CD4-positive, alpha-beta T cell treated with Interferon alpha-2 for 1 hour (primary cell): ENCODE results near the gene EGLN1.

Experiments used
- DNase-seq, 2 donors: peaks; one replicate each; pipeline ENCODE4 v3.0.0-alpha.2; 2020 to 2022

The EGLN1 gene

DNA sequence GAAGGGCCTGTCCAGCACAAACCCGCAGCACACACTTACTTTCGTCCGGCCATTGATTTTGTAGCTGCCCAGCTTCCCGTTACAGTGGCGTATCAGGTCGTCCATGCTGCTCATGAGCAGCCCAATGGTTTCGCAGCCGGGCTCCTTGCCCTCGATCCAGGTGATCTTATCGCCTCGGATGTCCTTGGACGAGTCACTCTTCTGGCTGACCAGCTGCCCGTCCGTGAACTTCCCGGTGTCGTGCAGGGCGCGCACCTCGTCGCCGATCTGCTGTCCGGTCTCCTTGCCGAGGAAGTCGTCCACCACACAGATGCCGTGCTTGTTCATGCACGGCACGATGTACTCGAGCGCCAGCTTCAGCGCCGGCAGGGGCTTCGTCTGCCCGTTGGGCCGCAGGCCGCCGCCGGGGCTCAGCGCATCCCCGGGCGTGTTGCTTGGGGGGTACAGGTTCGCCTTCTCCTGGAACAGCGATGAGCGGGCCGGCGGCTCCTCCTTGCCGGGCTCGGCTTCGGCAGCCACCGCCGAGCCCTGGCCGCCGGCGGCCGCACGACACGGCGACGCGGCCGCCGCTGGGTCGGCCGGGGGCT is 1.0 kb downstream of the EGLN1 start:
- peak; percentile 20 to 44 for DNase-seq

- no peak for DNase-seq
Measured at GRCh38 chr1:231420299-231420958, 1.7 kb downstream of the EGLN1 start.

DNA sequence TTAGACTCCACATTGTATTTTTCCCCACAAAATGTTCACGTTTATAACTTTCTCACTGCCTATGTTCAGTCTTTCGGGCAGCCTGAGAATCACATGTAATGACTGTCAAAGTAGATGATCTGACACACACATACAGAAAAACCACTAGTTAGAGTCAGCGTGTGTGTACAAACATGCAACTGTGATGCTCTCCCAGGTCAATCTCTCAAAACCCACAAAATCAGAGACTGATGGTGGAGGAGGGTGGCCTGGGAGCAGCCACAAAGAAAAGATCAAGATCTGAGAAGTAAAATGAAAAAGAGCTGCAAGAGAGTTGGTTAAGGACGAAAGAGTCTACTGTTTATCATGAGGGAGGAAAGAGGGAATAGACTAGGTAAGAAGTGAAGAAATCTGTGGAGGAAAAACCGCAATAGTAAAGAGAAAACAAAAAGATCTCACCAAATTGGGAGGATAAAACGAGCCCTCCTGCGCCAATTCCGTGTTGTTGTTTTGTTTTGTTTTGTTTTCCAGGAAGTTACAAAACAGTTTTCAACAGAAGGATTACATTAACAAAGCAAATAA is 2.3 kb downstream of the EGLN1 start:
- peak in 1 of 2 donors; percentile 6 for DNase-seq

GRCh38 chr1:231419147-231419546 is 2.9 kb downstream of the EGLN1 start:
- DNase-seq: no peak

DNA sequence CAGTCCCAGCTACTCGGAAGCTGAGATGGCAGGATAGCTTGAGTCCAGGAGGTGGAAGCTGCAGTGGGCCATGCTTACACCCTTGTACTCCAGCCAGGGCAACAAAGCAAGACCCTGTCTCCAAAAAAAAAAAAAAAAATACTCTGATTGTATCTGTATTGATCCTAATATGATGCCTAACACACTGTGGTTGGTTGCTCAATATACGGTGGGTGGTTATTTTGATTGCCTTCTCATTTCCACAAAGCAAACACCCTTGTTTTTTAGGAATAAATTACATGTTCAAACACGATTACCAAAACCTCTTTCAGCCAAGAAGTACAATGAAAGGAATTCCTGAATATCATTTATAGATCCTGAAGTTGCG is 3.4 kb downstream of the EGLN1 start:
- no peak for DNase-seq

DNA sequence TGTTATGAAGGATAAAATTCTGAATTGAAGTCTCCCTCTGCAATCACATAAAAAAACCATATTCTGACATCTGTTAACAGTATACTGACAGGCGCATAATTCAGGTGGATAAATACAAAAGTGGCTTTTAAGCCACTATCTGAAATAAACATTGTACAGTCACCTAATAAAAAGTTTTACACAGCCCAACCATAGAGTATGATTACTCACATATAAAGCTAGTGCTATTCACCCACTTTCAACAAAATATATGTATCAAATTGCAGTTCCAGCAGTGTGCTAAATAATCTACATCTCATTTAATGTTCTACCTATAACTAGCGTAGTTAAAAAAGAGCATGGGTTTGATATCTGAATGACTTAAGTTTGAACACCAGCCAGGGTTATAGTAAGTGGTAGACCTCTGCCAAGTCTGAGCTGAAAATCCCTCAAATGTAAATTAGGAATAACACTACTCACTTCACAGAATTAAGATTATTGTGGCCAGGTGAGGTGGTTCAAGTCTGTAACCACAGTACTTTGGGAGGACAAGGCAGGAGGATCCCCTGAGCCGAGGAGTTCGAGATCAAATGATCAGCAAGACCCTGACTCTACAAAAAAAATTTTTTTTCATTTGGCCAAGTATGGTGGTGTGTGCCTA is 3.9 kb downstream of the EGLN1 start:
- no peak for DNase-seq

DNA sequence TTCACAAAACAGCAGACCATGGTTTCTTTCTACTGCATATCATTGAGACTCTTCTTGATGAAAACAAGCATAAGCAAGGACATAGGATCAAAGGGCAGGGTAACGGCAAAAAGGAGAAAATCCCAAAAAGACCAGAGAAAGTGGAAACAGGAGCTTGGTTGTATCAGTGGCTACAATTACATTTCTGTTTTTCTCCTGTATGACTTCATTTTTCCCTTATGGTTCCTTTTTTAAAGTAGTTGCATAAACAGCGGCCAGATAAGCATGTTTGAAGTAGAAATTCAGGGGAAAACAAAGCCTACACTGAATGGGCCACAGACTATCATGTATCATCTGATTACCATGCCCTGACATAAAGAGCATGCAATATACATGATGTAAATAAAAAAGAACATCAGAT is 4.6 kb downstream of the EGLN1 start:
- no peak for DNase-seq

DNA sequence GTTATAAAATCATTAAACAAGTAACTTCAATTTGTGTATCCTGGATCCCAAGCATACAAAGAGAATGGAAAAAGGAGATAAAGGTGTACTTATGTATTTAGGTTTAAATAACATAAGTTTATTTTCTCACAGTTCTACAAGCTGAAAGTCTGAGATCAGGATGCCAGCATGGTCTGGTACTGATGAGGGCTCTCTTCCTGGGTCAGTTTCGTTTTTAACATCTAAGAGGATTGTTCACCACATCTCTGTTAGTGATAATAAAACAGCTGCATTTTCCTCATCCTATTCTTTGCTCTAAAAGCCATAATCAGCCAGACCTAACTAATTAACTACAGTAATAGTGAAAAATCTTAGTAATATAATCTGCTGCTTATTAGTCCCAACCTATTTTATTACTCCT is 5.2 kb downstream of the EGLN1 start:
- DNase-seq: peak in 1 of 2 donors; percentile 5

DNA sequence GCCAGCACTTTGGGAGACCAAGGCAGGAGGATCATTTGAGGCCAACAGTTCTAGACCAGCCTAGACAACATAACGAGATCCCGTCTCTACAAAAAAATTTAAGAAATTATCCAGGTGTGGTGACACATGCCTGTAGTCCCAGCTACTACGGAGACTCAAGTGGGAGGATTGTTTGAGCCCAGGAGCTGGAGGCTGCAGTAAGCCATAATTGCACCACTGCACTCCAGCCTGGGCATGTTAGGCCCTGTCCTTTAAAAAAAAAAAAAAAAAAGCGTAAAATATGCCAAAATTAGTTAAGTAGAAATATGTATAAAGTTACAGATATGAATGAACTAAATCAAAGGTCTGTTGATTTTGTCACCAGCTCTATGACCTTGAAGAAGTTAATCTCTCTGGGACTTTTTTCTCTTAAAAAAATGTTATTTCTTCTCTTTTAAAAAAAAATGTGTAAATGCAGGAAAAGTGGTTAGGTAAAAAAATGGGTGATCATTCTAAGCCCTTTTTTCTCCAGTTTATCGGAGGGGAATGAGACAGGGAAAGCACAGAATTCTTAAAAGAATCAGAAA is 7.0 kb downstream of the EGLN1 start:
- no peak for DNase-seq

- no peak for DNase-seq
Measured at GRCh38 chr1:231414260-231415016, 7.6 kb downstream of the EGLN1 start.

DNA sequence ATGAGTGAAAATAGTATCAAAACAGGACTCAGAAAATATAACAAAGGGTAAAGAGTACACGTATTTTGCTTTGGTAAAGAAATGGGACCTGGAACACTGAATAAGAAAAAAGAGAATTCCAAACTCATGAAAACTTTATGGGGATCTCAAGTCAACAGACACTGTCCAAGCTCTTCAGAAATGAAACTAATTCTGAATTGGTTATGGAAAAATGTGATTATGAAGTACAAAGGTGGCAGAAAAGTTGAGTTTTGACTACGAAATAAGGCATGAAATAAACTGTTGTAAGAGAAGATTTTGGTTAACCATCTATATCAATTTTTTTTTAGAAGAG is 8.4 kb downstream of the EGLN1 start:
- DNase-seq: no peak

DNA sequence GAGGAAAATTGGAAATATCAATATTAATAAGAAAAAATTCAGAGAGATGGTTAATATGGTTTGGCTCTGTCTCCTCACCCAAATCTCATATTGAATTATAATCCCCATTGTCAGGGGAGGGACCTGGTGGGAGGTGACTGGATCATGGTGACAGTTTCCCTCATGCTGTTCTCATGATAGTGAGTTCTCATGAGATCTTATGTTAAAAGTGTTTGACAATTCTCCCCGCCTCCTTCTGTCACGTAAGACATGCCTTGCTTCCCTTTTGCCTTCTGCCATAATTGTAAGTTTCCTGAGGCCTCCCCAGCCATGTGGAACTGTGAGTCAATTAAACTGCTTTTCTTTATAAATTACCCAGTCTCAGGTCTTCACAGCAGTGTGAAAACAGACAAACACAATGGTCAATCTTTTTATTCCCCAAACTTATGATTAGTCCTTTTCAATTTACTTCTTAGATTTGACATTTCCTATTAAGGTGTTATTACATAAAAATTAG is 11.0 kb downstream of the EGLN1 start:
- no peak for DNase-seq

DNA sequence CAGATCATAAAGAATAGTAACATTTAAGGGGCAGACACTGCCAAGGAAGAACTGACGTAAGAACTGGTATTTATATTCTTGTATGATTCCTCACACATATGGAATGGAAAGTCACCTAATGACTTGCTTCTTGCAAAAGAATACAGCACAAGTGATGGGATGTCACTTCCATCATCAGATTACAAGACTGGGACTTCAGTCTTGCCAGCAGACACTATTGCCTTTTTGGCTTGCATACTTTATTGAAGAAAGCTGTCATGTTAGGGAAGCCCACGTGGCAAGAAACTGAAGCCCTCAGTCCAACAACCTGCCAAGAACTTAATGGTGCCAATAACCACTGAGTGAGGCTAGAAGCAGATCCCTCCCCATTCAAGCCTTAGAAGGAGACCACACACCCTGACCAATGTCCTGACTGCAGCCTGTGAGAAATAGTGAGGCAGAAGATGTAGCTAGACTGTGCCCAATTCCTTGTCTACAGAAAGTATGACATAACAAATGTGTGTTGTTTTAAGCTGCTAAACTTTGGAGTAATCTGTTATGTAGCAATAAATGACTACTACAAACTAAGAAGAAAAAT is 12.0 kb downstream of the EGLN1 start:
- DNase-seq: no peak

DNA sequence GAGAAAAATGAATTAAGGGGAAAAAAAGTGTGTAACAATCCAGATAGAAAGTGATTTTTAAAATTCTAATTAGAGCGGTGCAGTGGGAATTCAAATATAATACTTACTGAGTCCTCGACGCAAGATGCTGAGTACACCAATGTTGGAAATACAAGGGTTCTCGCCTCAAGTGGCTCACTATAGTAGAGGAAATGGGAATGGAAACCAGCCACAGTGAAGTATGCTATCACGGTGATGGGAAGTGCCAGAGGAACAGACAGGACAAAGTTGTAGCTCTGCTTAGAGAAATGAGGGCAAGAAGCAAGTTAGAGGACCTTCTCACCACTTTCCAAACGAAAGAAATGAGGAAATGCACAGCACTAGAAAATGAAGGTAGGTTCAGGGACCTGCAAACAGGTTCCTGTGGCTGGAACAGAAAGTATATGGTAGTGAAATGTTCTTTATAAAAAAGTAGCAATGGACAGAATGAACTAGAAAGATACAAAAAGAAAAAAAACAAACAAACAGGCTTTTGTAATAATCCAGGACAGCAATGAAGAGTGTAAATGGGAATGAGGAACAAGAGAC is 13.5 kb downstream of the EGLN1 start:
- DNase-seq: no peak

DNA sequence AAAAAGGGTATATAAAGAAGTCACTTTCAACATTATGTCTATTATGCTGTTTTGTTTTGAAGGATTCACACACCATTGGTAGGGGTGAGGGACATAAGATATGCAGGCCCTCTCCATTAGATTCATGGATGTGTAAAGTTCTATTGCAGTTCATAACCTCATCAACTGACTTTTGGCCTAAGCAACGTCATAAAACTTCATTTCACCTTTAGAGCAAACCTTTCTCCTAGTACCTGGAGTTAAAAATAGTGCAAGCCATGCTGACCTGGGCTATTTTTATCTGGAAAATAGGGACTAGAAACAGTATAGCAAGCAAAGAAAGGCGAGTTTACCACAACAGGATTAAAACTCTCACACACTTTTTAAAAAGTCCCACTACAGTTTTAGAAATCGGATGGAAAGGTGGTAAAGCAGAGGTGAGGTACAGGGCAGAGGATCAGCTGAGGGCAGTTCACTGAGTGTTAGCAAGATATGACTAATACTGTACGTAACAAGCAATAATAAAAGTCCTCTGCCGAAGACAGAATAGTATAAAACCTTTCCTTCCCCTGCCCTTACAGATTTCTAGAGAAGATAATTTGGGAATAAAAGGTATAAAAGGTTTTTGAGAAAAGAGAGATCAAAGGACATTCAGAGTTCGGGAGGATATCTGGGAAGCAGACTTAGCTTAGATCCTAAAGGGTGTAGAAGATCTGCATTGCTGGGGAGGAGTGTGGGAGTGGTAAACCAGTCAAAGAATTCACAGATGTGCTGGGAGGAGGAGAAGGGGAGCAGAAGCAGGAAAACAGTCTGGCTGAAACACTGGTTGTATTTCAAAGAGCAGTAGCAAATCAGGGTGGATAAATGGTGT is 14.3 kb downstream of the EGLN1 start:
- DNase-seq: no peak

- no peak for DNase-seq
Measured at GRCh38 chr1:231407049-231407448, 15.0 kb downstream of the EGLN1 start.

DNA sequence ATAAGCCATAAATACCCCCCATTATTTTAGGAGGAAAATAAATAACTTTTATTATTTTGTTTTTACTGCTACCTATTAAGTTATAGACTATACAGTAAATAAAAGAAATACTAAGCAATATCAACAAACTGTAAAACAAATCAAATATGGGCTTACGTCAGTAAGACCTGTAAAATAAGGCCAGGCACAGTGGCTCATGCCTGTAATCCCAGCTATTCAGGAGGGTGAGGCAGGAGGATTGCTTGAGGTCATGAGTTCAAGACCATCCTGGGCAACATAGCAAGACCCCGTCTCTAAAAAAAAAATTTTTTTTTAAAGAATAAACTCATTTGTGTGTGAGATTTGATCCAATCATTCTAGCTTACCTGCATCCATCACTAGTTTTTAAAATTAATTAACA is 17.8 kb downstream of the EGLN1 start:
- no peak for DNase-seq

- no peak for DNase-seq
Measured at GRCh38 chr1:231401478-231401877, 20.6 kb downstream of the EGLN1 start.

DNA sequence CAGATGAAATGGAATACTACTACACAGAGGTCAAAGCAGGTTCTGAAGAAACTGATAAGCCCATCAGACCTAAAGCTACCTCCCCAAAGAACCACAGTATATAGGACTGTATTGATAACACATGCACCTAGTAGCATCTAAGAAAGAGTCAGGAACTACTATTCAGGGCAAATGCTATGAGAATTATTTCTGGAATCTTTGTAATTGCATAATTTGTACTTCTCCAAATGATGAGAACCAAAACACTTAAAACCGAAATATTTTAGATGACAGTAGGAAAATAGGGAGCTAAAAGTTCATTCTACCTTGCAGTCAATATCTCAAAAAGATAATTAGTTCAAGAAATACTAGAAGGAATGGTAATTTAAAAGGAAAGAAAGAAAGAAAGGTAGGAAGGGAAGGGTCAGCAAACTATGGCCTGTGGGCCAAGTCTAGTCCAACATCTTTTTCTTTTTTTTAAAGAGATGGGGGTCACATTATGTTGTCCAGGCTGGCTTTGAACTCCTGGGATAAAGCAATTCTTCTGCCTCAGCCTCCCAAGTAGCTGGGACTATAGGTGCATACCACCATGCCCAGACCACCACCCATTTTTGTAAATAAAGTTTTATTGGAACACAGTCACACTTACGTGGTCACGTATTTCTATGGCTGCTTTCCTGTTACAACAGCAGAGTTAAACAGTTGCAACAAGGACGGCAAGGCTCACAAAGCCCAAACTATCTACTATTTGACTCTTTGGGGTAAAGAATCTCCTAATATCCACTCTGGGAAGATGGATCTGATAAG is 24.0 kb downstream of the EGLN1 start:
- DNase-seq: no peak

DNA sequence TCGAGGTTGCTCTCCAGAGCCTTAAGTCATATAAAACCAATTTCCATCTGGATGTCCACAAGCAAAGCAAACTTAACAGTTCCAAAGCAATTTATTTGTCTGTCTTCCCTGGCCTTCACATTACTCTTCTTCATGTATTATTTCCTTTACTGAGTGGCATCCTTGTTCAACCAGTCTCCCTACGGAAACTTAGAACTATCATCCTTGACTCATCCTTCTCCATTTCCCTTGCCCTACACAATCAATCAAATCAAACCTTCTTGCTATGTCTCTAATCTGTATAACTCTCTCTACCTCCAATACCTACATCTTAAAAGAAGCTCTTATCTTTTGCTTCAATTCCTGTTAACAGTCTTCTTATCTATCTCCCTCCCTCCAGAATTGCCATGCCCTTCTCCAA is 25.4 kb downstream of the EGLN1 start:
- no peak for DNase-seq

DNA sequence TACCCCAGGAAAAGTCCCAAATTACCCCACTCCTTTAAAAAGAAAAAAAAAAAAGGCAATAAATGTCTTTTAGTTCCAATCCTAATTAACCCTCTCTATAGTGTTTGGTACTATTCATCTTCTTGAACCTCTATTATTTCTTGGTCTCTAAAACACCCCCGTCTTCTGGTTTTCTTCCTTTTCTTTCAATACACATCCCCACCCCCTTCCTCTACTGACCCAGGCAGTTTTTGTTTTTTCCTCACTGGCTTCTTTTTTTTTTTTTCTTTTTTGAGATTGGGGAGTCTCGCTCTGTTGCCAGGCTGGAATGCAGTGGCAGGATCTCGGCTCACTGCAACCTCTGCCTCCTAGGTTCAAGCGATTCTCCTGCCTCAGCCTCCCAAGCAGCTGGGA is 26.1 kb downstream of the EGLN1 start:
- DNase-seq: no peak
